Nephron (organoid): Measurements from ENCODE around the gene GLT1D1.
"Not testable (repeated sequence)": the region's sequence is repeated elsewhere in the genome, so short reads cannot be mapped to it uniquely, and the experiment has no call there.

Source experiments
- H3K27ac Mint-ChIP-seq, 3 experiments: 2 replicates each; pipeline ENCODE4 v1.8.0; 2020; ENCODE audit warnings: mixed read lengths in 3 of 3, mild to moderate bottlenecking in 2 of 3, moderate library complexity in 1 of 3
- H3K27me3 Mint-ChIP-seq: 2 replicates; pipeline ENCODE4 v1.8.0; 2021; ENCODE audit warnings: low read depth, mild to moderate bottlenecking, moderate library complexity, mixed read lengths
- H3K36me3 Mint-ChIP-seq: 2 replicates; pipeline ENCODE4 v1.8.0; 2020; ENCODE audit warnings: low read depth, mixed read lengths
- H3K4me1 Mint-ChIP-seq: 2 replicates; pipeline ENCODE4 v1.8.0; 2020; ENCODE audit warnings: mixed read lengths
- H3K4me3 Mint-ChIP-seq, 3 experiments: 2 replicates each; pipeline ENCODE4 v1.8.0; 2020; ENCODE audit warnings: mild to moderate bottlenecking in 3 of 3, mixed read lengths in 3 of 3, moderate library complexity in 2 of 3
- H3K9me3 Mint-ChIP-seq: 2 replicates; pipeline ENCODE4 v1.8.0; 2020; ENCODE audit warnings: mixed read lengths
- TF ChIP-seq, protein P1 (sequence below), 3 experiments: fragments of 200-600 bp; sonication (generic); IDR thresholded peaks; one replicate each; pipeline ENCODE4 v1.5.0; 2021; ENCODE audit warnings: antibody characterized with exemption in 3 of 3; ENCODE audit not compliant: unreplicated experiment in 3 of 3

GLT1D1 gene

DNA sequence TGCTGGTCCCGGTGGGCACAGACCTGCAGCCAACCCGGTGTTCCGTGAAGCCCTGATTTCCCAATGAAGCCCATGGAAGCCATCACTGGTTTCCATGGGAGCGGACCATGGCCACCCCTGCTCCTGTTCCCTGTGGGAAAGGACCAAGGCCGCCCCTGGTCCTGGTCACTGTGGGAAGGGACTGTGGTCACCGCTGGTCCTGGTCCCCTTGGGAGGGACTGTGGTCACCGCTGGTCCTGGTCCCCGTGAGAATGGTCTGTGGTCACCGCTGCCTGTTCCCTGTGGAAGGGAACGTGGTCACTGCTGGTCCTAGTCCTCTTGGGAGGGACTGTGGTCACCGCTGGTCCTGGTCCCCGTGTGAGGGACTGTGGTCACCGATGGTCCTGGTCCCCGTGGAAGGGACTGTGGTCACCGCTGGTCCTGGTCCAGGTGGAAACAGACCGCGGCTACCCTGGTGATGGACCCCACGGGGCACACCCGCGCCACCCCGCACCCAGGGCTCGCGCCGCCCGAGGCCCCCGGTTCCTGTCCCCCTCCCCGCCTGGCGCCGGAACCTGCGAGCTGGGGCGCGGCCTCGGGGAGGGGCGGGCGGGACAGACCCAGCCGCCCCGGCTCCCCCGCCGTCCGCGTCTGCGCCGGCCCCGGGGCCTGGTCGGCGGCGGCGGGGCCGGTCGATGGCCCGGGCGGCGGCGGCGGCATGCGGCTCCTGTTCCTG, at the start of gene GLT1D1:
Gene GLT1D1, plus strand, starts transcription at position 594 of the 715 bp plus-strand sequence. Its CDS starts 104 bp downstream, at position 698.
- peak within 1 kb of the TSS; percentile 78 to 87 (median 85) for H3K4me3 Mint-ChIP-seq
- H3K27me3 Mint-ChIP-seq = peaks cover 35% of the 10 kb centered on the region
- no peak within 1 kb of the TSS for H3K27ac Mint-ChIP-seq
- H3K9me3 Mint-ChIP-seq = no peaks in the 10 kb centered on the region
- TF ChIP-seq, protein P1, sequence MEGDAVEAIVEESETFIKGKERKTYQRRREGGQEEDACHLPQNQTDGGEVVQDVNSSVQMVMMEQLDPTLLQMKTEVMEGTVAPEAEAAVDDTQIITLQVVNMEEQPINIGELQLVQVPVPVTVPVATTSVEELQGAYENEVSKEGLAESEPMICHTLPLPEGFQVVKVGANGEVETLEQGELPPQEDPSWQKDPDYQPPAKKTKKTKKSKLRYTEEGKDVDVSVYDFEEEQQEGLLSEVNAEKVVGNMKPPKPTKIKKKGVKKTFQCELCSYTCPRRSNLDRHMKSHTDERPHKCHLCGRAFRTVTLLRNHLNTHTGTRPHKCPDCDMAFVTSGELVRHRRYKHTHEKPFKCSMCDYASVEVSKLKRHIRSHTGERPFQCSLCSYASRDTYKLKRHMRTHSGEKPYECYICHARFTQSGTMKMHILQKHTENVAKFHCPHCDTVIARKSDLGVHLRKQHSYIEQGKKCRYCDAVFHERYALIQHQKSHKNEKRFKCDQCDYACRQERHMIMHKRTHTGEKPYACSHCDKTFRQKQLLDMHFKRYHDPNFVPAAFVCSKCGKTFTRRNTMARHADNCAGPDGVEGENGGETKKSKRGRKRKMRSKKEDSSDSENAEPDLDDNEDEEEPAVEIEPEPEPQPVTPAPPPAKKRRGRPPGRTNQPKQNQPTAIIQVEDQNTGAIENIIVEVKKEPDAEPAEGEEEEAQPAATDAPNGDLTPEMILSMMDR (IDR thresholded peaks at IDR 0.05; ENCODE audit: unreplicated experiment in 3 of 3) = no peak
- no peaks in the 10 kb centered on the region for H3K36me3 Mint-ChIP-seq
- H3K4me1 Mint-ChIP-seq = peaks cover 6% of the 10 kb centered on the region

DNA sequence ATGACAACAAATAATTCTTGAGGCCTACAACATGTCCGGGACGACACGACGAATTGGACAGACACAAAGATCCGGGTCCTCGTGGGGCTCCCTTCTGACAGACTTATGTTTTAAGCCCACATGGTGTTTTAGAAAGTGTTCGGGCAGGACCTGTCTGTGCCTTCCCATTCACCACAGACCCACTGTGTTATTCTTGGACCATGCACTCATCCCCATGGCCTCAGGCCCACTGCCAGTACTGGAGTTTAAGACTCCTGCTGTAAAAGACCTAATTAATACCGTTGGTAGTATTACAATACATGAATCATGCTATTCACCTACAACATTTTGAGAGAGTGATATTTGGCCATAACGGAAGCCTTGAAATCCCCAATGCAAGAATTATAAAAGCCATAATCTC, 49.5 kb upstream of the GLT1D1 start:
- no peaks in the 10 kb centered on the region for H3K27me3 Mint-ChIP-seq
- H3K9me3 Mint-ChIP-seq = peaks cover 11% of the 10 kb centered on the region
- no peak overlapping the region for H3K27ac Mint-ChIP-seq
- TF ChIP-seq, protein P1 (IDR thresholded peaks at IDR 0.05; ENCODE audit: unreplicated experiment in 3 of 3) = no peak
- no peak overlapping the region for H3K4me3 Mint-ChIP-seq
- H3K36me3 Mint-ChIP-seq = peaks cover 80% of the 10 kb centered on the region
- peaks cover 15% of the 10 kb centered on the region for H3K4me1 Mint-ChIP-seq

DNA sequence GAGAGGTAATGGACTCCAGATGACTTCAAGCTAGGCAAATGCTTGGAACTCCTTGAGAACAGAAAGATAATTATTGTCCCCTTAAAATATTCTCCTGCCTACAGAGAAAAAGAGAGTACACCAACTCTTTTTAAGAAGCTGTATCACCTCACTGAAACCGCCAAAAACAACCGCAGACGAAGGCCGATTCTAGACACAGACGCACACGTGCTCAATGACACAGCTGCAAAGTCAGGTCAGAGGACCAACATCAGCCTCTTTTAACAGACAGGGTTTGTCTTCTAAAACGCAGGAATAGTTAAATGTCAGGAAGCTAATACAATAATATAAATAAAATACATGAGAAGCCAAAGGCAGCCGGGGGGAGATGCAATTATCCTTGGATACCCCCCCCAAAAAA, 48.5 kb upstream of the GLT1D1 start:
- Mint-ChIP-seq H3K27me3 (no peaks in the 10 kb centered on the region), H3K4me1 (peaks cover 16% of the 10 kb centered on the region), H3K36me3 (peaks cover 76% of the 10 kb centered on the region), H3K4me3 (no peak overlapping the region), H3K9me3 (peaks cover 11% of the 10 kb centered on the region), H3K27ac (no peak overlapping the region)
- TF ChIP-seq, protein P1 (IDR thresholded peaks at IDR 0.05; ENCODE audit: unreplicated experiment in 3 of 3) = no peak

DNA sequence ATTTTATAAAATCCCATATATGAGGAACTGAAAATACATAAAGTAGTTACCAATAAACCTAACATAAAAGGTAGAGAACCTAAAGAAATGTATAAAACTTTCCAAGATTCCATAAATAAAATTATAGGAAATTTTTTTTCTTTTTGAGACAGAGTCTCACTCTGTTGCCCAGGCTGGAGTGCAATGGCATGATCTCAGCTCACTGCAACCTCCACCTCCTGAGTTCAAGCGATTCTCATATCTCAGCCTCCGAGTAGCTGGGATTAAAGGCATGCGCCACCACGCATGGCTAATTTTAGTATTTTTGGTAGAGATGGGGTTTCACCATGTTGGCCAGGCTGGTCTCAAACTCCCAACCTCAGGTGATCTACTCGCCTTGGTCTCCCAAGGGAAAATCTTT, 47.9 kb upstream of the GLT1D1 start:
- H3K4me3 Mint-ChIP-seq, H3K27ac Mint-ChIP-seq, H3K27me3 Mint-ChIP-seq: not testable (repeated sequence)
- Mint-ChIP-seq H3K36me3 (peaks cover 76% of the 10 kb centered on the region), H3K4me1 (peaks cover 22% of the 10 kb centered on the region), H3K9me3 (peaks cover 11% of the 10 kb centered on the region)

DNA sequence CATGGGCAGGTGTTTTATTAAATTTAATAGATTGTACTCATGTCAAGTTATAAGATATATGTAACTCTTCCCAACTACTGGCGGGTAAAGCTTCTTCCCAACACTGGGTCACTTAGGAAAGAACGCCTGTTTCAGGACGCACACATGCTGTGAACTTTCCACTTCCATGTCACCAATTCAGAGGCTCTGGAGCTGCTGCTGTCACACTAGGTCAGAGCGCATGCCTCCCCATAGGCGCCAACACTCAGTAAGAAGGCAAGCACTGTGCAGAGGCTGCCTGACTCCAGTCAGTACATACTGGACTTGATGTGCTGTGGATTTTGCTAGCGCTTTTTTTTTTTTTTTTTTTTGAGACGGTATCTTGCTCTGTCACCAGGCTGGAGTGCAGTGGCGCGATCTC, 46.7 kb upstream of the GLT1D1 start:
- TF ChIP-seq, protein P1 (IDR thresholded peaks at IDR 0.05; ENCODE audit: unreplicated experiment in 3 of 3) = no peak
- Mint-ChIP-seq H3K27ac (no peak overlapping the region), H3K4me3 (no peak overlapping the region), H3K4me1 (peaks cover 33% of the 10 kb centered on the region), H3K9me3 (peaks cover 11% of the 10 kb centered on the region), H3K27me3 (peaks cover 4% of the 10 kb centered on the region), H3K36me3 (peaks cover 65% of the 10 kb centered on the region)

DNA sequence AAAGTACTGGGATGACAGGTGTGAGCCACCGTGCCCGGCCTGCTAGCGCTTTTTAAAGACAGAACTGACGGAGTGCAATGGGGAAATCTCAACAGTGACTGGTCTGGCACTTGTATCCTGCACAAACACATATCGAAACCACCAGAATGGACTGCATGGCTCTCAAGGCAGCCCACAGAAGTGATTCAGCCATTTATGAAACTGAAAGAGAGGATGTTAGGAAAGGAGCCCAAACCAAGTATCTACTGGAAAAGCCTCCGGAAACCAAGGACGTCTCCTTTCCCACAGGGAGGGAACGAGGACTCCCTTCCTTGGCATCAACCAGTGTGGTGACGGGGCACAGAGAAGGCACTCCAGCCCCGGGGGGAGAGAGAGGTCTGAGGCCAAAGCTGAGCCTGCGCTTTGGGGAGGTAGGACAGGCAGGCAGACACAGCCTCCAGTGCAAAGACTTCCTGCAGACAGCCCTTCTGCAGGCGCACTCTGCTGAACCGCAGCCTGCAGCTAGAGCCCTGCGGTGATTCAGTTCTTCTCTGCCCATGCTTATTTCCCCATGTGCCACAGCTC, 46.0 kb upstream of the GLT1D1 start:
- H3K36me3 Mint-ChIP-seq = peaks cover 63% of the 10 kb centered on the region
- H3K27me3 Mint-ChIP-seq = peaks cover 4% of the 10 kb centered on the region
- H3K9me3 Mint-ChIP-seq = peaks cover 11% of the 10 kb centered on the region
- TF ChIP-seq, protein P1 (IDR thresholded peaks at IDR 0.05; ENCODE audit: unreplicated experiment in 3 of 3) = no peak
- no peak overlapping the region for H3K4me3 Mint-ChIP-seq
- peaks cover 32% of the 10 kb centered on the region for H3K4me1 Mint-ChIP-seq
- no peak overlapping the region for H3K27ac Mint-ChIP-seq
